Measurements from ENCODE around the gene IDH3G. TPM values are rescaled to one million over a fixed set of nuclear protein-coding genes. Genes with fewer than 3 reads are reported as not detected.
"Not testable (repeated sequence)": the region's sequence is repeated elsewhere in the genome, so short reads cannot be mapped to it uniquely, and the experiment has no call there.

IDH3G gene
- total RNA-seq, 1 donor = 40.2 TPM

DNA sequence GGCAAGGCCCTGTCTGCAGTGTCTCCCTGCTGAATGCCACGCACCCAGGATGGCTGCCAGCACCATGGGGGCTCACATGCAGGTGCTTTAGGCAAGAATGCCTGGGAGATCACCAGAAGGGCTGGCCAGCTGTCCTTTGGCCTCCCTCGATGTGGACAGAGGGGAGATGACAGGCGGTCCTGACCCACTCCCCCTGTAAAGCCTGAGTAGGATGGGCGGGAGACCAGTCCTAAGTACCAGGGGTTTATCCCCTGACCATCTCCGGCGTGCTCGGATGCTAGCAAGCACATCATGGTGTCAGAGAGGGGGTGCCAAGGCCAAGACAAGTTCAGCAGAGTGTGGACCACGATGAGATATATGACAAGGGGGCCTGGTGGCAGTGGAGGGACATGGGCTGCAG, 30.9 kb upstream of the IDH3G start:
- no peak overlapping the region for H3K4me3 ChIP-seq (ENCODE audit: low read depth, low read length)
- TF ChIP-seq, protein P1, sequence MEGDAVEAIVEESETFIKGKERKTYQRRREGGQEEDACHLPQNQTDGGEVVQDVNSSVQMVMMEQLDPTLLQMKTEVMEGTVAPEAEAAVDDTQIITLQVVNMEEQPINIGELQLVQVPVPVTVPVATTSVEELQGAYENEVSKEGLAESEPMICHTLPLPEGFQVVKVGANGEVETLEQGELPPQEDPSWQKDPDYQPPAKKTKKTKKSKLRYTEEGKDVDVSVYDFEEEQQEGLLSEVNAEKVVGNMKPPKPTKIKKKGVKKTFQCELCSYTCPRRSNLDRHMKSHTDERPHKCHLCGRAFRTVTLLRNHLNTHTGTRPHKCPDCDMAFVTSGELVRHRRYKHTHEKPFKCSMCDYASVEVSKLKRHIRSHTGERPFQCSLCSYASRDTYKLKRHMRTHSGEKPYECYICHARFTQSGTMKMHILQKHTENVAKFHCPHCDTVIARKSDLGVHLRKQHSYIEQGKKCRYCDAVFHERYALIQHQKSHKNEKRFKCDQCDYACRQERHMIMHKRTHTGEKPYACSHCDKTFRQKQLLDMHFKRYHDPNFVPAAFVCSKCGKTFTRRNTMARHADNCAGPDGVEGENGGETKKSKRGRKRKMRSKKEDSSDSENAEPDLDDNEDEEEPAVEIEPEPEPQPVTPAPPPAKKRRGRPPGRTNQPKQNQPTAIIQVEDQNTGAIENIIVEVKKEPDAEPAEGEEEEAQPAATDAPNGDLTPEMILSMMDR (IDR thresholded peaks at IDR 0.05; ENCODE audit: insufficient read depth, low read depth, low read length) = no peak
- no peak for DNase-seq (ENCODE audit: low read depth)

DNA sequence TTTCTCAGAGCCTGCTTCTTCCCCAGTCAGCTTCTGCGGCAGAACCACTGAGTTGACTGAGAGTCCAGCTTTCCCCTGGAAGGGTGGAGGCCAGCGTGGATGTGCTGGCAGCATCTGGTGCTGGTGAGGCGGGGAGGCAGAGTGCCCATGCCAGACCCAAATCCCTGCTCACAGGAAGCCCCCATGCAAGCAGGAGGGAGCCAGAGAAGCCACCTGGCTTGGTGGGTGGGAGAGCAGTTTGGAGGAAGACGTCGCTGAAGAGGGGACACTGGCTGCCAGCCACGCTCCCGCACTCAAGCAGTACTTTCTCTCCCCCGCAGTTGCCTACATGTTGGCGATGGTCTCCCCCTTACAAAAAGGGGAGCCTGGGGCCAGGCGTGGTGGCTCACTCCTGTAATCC, 30.2 kb upstream of the IDH3G start:
- DNase-seq (ENCODE audit: low read depth) = no peak
- H3K4me3 ChIP-seq (ENCODE audit: low read depth, low read length) = no peak overlapping the region
- TF ChIP-seq, protein P1 (IDR thresholded peaks at IDR 0.05; ENCODE audit: insufficient read depth, low read depth, low read length) = no peak

DNA sequence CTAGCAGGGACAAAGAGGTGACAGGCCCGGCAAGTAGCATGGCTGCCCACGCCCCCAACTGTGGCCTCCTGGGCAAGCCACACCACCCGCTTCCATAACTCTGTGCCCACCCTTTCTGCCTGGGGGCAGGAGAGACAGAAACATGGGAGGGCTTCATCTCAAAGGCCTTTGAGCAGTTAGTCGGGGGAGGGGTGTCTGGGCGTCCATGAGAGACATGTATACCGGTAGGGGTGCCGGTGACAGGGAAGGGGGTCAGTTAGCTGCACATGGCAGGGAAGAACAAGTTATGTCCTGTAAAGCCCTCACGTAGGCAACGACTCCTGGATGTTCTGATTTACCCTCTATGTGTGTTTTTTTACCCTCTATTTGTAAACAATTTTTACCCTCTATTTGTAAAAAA, 26.9 kb upstream of the IDH3G start:
- TF ChIP-seq, protein P1 (IDR thresholded peaks at IDR 0.05; ENCODE audit: insufficient read depth, low read depth, low read length) = no peak
- no peak for DNase-seq (ENCODE audit: low read depth)
- no peak overlapping the region for H3K4me3 ChIP-seq (ENCODE audit: low read depth, low read length)

DNA sequence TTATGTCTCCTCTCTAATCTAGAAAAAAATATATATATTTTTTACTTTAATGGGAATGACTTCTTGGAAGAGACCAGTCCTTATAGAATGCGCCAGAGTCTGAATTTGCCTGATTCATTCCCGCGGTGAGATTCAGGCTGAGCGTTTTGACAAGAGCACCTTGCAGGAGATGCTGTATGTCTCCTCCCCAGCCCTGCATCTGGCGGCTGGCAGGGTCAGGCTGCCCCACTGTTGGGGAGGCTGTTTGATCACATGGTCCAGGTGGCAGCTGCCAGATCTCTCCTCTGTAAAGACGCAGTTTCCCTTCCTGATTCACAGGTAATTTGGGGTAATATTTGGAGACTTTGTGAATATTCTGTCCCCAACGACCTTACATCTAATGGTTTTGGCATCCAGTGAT, 26.4 kb upstream of the IDH3G start:
- H3K4me3 ChIP-seq (ENCODE audit: low read depth, low read length) = no peak overlapping the region
- DNase-seq (ENCODE audit: low read depth) = no peak
- TF ChIP-seq, protein P1 (IDR thresholded peaks at IDR 0.05; ENCODE audit: insufficient read depth, low read depth, low read length) = no peak

DNA sequence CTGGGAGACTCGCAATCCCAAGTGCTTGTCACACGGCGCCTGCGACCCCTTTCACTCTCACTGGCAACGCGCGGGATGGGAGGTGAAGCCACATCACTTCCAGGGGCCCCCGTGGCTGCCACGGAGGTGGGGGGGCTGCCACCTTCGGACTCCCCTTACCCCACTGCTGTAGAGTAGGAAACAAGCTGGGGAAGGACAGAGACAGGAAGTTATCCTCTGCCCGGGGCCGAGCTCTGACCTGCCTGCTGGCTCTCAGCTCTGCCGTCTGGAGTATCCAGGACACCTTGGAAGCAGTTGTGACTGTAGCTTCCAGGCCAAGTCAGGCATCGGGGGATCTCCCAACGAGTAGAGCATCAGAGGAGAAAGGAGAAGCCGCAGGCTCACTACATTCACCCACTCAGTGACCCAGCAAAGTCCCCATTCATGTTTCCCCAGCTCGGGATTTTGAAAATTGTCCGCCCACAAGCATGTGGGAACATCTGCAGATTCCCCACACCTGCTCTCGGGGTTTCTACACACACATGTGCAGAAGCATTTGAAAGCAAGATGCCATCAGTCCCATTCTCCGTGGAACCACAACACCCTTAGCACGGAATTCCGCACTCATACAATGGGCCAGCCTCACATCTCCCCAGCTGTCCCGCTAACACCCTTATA, 25.3 kb upstream of the IDH3G start:
- peak overlapping the region; percentile 35 for H3K4me3 ChIP-seq (ENCODE audit: low read depth, low read length)
- TF ChIP-seq, protein P1 (IDR thresholded peaks at IDR 0.05; ENCODE audit: insufficient read depth, low read depth, low read length) = no peak
- no peak for DNase-seq (ENCODE audit: low read depth)

DNA sequence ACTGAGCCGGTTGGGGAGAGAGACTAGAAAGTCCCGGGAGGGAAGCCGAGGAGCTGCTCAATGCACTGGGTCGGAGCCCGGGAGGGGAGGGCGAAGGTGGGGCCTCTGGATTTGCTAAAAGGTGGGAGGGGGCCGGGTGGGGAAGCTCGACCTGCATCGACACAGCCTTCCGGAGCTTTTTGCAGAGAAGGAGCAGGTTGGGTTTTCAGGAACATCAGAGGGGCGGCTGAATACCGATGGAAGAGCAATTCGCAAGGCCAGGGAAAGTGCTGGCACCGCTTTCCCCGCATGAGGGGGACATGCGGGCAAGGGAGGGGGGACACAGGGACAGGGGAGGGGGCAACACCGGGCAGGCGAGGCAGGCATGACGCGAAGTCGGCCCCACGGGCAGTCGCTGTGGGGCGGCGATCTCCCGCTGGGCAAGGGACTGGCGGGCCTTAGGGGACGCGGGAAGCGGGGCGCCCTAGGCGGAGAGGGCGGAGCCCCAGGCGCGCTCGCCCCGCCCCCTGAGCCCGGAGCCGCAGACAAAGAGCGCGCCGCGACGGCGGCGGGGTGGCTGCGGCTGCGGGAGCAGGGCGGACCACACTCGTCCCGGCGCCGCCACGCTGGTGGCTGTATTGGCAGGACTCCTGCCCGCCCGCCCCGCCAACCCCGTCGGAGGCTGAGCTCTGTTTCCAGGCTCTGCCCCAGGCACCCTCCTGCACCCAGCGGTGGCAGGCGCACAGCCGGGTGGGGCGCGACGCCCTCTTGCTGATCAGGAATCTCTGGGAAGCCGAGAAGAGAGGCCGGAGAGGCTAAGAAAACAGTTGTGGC, 24.6 kb upstream of the IDH3G start:
- peak; percentile 2 for DNase-seq (ENCODE audit: low read depth)
- TF ChIP-seq, protein P1 (IDR thresholded peaks at IDR 0.05; ENCODE audit: insufficient read depth, low read depth, low read length) = no peak
- peak overlapping the region; percentile 35 for H3K4me3 ChIP-seq (ENCODE audit: low read depth, low read length)

DNA sequence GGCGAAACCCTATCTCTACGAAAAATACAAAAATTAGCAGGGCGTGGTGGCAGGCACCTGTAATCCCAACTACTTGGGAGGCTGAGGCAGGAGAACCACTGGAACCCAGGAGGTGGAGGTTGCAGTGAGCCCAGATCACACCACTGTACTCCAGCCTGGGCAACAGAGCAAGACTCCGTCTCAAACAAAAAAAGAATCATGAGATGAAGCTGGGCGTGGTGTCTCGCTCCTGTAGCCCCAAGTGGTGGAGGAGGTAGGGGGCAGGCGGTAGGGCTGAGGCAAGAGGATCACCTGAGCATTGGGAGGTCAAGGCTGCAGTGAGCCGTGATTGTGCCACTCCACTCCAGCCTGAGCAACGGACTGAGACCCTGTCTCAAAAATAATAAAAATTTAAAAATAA, 23.9 kb upstream of the IDH3G start:
- not testable (repeated sequence) for H3K4me3 ChIP-seq (ENCODE audit: low read depth, low read length); DNase-seq (ENCODE audit: low read depth)
